Stimulated activated CD8-positive, alpha-beta memory T cell treated with anti-CD3 and anti-CD28 coated beads, Interleukin-4, amount 100 ng/mL, for 24 hours (primary cell): Measurements from ENCODE around the gene SPAG16.
"Not testable (repeated sequence)": the region's sequence is repeated elsewhere in the genome, so short reads cannot be mapped to it uniquely, and the experiment has no call there.

Experiments
- DNase-seq: peaks from one replicate; pipeline ENCODE4 v3.0.0-alpha.2; 2020; ENCODE audit warnings: low read depth

SPAG16 gene

DNA sequence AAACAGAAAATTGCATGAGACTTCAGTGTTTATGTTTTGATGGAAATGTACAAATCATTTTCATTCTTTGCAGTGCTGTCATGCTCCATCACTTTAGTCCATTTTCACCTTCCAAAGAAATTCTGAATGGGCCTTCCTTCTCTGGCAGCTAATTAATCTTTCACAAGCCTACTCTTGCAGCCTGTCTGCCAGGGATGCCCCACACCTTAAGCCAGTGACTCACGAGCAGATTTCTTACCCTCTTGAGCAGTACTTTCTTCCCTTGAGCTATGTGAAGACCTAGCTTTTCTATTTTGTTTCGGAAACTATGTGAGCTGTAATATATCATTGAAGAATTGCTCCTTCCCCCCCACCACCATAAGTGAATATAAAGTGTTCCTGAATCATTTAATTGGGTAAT, 722.3 kb downstream of the SPAG16 start:
- DNase-seq: no peak

DNA sequence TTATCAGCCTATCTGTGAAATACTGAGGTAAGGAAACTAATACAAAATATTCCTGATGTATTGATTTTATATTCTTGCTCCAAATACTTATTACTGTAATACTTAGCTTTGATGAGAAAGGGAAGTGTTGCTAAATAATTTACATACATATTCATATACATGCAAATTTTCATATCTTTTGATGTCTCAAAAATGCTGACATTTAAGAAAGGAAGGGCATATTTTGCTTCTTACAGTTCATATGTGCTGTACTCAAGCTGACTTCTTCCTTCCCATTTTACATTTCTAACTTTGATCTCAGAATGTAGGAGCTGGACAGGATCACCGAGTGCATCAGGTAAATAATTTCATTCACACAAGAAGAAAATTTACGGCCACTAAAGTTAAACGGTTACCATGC, 727.4 kb downstream of the SPAG16 start:
- no peak for DNase-seq

DNA sequence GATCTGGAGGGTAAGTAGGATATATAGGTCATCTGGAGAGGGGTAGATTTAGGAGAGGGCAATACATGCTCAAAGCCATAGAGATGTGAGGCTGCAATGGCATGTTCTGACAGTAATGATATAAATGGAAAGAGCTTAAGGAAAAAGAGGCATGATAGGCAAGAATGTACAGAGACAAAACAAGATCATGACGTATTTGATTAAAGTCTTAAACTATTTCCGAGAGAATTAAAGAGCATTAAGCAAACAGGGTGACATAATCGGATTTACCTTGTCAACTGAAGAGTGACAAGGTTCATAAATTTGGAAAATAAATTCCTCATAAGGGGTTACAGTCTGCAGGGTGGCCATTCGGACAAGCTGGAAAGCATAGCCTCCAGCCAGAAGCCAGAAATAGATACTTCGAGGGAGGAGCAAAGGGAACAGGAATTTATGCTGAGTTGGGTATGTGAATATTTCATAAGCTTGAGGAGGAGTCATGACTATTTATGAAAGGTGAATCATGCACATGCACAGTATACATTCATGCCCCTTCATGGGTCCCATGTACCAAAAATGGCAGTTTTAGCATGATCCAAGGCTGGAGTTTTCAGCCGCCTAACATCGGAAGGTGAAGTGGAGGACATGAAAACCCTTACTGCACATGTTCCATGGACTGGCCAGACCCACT, 730.4 kb downstream of the SPAG16 start:
- no peak for DNase-seq

DNA sequence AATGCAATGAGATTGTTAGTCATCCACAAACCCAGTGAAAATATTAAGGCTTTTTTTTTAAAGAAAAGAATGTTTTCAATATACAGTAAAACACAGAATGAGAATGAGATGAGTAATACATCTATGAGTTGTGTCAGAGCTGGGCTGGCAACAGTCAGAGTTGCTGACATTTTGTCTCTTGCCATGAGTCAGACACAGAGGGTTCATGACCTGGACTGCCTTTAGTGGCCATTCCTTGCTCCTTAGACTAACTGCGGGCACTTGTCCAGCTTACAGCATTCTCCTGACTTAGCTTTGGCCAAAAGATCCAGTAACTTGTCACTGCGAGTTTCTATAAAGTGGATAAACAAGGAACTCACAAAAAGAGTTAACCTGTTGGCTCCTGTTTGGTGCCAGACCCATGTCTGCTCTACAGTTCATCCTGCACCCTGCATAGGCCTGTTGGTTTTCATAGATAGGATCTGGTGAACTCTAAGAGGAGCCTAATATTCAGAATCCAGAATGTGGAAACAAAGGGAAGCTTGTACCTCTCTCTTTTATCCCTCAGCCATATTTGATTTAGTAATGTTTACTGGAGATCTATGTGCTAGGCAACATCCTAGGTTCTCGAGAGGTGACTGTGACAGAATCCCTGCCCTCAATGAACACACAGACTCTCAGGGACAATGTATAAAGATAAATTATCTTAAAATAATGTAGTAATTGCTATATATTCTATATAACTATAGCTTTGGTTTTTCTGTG, 735.1 kb downstream of the SPAG16 start:
- no peak for DNase-seq

DNA sequence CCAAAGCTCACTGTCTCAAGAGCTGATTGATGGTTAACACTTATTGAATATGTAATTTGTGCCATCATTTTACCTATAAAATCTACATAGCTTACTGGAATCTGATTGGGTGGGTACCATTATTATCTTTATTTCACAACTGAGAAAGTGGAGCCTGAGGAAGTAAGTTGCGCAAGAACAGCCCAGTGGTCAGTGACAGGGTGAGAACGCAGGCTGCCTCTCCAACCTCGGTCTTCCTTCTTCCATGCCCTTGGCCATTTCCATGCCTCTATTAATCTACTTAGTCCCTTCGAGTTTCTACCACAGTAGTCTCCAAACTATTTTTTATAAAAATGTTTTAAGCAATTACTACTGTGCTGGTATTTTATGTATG, 735.7 kb downstream of the SPAG16 start:
- DNase-seq: no peak

DNA sequence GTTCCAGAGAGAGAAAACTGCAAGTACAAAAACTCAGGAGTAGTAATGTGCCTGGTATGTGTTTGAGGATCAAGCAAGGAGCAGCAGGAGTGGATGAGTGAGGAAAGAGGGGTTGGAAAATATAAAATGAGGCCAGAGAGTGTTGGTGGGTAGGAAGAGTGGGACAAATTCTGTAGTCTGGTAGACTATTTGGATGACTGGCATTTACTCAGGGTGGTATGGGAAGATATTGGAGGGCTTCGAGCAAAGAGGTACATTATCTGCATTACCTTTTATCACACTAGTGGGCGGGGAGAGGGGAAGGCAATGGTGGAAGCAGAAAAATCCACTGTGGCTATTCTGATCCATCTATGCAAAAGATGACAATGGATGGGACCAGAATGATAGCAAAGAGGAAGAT, 744.9 kb downstream of the SPAG16 start:
- DNase-seq: no peak

DNA sequence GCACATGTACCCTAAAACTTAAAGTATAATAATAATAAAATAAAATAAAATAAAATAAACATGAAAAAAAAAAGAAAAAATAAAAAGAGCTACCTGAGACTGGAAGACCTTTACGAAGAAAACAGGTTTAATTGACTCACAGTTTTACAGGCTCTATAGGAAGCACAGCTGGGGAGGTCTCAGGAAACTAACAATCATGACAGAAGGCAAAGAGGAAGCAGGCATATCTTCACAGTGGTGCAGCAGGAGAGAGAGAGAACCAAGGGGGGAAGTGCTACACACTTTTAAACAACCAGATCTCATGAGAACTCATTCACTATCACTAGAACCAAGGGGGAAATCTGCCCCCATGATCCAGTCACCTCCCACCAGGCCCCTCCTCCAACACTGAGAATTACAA, 747.3 kb downstream of the SPAG16 start:
- no peak for DNase-seq

DNA sequence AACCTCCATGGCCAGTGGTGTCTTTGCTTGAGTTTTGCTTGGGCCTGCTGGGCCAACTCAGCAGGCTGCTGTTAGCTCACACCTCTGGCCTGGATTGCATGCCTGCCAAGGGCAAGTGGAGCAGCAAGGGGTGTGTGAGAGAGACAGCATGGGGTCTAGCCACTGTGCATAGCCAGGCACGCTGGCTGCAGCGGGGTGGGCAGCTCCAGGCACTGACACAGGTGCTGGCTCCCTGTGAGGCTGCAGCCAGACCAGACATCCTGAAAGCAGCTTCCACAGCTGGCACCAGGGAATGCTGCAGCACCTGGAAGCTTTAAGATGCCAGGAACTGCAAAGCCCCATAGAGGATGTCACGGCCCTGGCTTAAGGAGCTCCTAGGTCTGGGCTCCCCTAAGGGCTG, 750.2 kb downstream of the SPAG16 start:
- no peak for DNase-seq

DNA sequence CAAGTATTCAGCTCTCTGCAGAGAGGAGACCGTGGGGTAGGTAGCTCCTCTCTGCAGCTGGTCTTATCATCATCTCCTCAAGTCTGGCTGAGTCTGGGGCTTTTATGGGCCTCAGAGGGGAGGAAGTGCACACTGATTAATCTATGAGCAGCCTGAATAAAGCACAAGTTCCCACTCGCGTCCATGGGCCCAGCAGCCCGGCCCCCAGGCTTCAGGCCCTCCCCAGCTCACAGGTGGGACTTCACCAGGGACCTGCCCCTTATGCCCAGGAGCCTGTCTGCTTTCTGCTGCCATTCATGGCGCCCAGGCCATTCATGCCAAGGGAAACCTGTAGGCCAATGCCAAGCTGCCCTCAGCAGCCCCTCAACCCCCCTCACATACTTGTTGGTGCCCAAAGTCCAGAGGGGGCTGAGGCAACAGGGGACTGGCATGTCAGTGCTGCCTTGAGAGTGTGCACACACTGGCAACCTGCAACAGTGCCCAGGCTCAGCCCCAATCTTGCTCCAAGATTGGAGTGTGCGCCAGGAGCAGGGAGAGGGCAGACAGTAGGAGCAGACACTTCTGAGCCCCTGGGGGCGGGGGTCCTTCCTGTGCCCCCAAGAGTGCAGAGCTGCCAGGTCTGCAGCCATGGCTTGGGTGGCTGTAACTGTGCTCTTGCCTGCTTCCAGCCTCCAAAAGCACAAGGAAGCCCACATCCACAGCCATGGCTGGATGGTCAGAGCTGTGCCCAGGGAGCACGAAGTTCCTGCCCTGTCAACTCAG, 751.0 kb downstream of the SPAG16 start:
- no peak for DNase-seq

DNA sequence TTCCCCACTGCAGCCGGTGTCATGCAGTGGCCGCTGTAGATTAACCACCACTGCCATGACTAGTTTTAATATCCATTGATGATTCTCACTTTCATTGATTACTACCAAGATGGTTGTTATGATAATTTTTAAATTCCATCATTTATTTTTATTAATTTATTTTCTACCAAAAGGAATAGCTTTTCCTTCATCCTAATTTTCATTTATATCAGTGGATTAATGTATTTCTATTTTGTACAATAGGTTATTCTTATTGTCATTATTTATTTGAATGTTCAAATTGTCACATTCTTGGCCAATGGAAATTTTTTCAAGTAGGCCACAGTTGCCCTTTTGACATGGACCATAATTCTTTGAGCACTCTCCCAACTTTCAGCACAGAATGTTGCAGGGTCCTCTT, 751.7 kb downstream of the SPAG16 start:
- DNase-seq: no peak

DNA sequence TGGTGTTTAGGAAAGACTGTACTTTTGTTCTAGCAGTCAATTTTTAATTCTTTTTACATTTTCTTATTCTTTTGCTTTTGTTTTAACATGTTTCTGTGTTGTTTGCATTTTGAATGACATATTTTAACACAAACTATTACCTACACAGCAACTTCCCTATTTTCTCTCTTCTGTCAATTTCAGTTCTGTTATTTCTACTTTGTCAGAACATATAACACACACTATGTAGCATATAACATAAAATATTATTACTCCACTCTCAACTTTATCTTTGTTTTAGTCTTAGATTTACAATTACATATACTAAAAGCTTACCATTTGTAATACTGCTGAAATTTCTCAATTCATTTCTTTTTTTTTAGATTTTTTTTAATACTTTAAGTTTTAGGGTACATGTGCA, 753.9 kb downstream of the SPAG16 start:
- DNase-seq: no peak

DNA sequence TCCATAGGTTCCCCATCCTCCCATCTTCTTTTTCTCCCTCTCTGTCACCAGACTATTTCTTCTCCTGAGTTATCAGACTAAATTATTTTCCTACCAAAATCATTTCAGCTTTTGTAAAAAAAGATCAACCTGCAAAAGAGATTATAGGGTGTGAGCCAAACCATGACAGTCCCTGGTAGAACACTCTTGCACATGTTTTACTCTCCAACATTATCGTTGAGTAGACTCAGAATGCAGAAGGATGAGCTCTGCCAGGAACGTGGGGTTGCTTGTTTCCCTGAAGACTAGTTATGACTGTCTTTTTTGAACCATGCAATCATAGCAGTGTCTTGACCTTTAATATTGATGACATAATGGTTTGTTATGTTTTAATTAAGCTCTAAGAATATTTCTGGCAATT, 766.5 kb downstream of the SPAG16 start:
- DNase-seq: no peak

DNA sequence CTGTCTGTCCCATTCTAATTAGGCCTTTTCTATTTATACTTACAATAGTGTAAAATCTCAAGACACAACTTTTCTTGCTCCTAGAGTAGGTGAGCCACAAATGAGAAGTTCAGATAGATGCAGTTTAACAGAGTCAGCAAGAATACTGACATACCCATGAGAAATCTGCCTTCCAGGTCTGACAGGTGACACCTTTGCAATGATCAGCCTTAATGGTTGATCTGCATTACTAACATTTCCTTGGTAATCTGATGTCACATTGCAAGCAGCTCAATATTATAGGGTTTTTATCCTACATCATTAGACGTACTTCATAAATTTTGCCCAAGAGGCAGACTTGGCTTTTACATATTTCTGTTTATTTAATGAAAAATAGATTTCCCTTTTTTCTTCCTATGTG, 767.3 kb downstream of the SPAG16 start:
- DNase-seq: no peak

DNA sequence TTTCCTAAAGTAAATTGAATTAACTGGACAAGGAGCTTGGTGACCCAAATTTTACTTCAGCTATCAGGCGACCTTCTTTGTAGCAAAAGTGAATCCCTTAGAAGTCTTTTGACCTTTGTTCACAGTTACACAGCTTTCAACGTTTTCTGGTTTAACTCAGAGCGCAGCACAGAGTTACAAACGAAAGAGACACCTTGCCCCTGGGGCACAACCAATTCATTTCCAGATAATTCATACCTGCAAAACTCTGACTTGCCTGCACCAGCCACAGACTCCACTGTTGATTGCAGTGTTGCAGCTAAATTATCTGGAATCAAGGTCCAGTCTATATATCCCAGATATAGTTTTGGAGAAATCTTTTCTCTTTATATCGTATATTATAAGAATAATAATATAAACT, 768.0 kb downstream of the SPAG16 start:
- no peak for DNase-seq

DNA sequence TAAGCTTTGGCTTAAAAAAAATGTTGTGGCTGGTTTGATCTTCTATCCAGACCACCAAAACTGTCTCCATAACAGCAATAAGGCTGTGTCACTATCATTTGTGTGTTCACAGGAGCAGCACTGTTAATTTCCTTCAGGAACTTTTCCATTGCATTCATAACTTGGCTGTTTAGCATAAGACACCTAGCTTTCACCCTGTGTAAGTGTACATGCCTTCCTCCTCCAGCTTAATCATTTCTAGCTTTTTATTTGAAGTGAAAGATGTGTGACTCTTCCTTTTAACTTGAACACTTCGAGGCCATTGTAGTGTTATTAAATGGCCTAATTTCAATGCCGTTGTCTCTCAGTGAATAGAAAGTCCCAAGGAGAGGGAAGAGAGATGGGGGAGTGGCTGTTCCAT, 773.7 kb downstream of the SPAG16 start:
- DNase-seq: no peak

DNA sequence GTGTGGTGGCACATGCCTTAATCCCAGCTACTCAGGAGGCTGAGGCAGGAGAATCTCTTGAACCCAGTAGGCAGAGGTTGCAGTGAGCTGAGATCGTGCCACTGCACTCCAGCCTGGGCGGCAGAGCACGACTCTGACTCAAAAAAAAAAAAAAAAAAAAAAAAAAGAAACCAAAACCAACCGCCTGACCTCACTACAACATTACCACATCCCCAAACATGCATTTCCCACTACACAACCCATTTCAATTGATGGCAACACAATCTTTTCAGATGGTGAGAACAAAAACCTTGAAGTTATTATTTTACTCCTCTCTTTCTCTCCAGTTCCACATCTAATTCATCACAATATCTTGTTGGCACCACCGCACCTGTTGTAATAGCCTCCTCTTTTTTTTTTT, 778.0 kb downstream of the SPAG16 start:
- DNase-seq: not testable (repeated sequence)

DNA sequence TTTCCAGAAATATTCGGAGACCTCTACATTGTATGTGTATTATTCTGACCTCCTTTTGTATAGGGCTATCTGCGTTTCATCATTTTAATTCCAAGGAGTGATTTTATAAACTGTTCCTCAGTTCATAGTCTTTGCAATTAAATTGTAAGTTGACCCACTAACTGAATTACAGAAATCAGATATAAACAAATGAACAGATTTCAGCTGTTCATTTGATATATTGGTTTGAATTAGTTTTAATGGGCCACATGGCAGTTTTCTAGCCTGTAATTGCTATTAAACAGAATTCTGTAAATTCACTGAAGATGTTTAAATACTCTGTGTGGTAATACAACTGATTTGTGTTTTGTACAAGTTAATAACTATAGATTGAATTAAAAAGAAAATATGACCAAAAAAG, 780.2 kb downstream of the SPAG16 start:
- DNase-seq: no peak

DNA sequence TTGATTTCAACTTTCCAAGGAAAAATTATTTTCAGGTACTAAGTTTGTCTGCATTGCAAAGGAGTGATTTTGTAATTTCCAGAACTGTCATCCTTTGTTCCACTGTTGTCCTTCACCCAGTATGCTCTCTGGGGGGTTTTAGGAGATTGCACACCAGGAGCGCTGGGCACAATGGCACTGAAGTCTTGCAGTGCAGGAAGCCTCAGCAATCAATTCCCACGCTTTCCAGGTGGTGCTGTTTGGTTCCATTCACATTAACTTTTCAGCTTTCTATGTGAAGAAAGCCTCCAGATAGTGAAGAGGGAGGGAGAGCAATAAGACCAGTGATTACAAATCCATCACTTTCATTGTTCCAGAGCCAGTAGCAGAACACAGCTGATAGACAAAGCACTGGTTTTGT, 782.6 kb downstream of the SPAG16 start:
- no peak for DNase-seq

DNA sequence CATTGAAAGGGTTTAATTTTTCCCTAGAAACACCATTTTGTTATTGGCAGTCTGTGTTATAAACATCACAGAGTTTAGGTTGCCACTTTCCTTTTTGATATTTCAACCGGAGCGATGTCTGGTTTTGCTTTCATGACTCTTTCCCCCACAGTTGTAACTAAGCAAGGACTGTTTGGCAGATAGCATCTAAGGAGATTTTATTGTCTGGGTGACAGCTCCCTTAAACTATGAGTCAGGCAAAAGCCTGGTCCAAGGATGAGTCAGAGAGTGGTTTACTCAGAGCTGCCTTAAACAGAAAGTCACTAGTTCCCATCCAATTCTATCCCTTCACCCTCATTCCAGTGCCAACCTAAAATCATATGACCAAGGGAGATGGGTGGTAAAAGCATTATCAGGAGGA, 785.0 kb downstream of the SPAG16 start:
- DNase-seq: no peak

DNA sequence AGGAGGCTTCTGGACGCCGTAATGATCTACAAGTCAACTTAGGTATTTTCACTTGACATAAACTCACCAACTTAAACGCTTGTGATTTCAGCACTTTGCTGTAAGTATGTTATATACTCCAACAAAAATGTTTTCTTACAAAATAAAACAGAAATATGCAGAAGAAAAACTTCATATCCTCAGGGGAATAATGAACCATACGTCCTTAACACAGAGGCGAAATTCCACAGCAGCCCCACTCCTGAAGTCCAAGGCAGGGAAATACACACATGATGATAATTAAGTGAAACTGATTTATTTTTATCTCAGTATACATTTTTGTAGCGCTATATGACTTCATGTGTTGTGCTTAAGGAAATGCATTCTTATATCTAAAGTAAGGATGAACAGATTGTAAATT, 791.2 kb downstream of the SPAG16 start:
- DNase-seq: no peak

DNA sequence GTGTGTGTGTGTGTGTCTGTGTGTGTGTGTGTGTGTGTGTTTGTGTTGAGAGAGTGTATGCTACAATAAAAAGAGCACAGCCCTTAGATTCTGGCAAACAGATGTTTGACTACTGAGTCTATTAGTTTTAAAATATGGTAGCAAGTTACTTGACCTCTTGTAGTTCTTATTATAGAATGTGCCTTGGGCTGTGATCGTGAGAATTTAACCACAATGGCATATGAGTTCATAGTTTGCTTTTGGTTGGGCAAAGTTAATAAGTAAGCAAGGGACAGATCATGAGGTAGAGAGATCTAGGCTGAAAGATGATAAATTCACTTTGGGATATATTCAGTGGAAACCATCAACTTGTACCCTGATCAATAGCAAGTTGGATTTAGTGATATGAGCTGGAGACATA, 792.3 kb downstream of the SPAG16 start:
- DNase-seq: no peak

DNA sequence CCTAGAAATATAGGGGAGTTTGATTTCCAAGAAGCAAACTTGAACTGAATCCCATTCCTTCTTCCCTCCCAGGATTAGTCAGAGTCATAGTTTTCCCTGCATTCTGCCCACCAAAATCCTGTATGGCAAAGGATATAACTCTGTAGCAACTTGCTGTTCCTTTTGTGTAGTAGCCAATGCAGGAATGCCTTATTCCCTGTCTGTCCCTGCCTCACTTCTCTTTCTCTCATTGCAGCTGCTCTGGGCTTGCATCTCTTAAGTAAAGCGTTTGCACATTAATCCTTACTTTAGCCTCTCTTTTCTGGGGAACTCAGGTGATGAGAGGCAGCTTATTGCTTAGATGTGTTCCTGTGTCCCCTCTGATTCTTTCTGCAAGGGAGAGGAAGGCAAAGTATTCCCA, 793.5 kb downstream of the SPAG16 start:
- DNase-seq: no peak

DNA sequence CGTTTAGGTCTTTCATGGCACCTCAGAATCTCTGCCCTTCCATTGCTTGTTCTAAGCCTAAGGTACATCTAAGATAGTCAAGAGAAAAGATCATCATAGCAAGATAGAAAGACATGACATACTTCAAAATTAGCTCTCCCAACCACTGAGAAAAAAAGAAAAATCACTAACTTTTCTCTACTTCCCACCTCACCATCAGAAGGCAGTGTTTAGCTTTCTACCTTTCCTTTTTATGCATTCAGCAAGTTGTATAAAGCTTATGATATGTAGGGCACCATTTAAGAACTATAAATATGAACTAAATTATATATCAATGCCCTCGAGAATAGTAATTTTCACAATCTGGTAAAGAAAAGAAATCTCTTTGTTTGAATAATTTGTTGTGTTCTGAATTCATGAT, 794.8 kb downstream of the SPAG16 start:
- no peak for DNase-seq
